ENCODE data around the gene POFUT2.
"Not testable (repeated sequence)": the region's sequence is repeated elsewhere in the genome, so short reads cannot be mapped to it uniquely, and the experiment has no call there.

POFUT2 gene

GRCh38 chr21:45326169-45326851 is 38.6 kb upstream of the POFUT2 start:
- DNase-seq: no peak

GRCh38 chr21:45325206-45326168 is 37.8 kb upstream of the POFUT2 start:
- DNase-seq: no peak

GRCh38 chr21:45324489-45325205 is 37.0 kb upstream of the POFUT2 start:
- no peak for DNase-seq

DNA sequence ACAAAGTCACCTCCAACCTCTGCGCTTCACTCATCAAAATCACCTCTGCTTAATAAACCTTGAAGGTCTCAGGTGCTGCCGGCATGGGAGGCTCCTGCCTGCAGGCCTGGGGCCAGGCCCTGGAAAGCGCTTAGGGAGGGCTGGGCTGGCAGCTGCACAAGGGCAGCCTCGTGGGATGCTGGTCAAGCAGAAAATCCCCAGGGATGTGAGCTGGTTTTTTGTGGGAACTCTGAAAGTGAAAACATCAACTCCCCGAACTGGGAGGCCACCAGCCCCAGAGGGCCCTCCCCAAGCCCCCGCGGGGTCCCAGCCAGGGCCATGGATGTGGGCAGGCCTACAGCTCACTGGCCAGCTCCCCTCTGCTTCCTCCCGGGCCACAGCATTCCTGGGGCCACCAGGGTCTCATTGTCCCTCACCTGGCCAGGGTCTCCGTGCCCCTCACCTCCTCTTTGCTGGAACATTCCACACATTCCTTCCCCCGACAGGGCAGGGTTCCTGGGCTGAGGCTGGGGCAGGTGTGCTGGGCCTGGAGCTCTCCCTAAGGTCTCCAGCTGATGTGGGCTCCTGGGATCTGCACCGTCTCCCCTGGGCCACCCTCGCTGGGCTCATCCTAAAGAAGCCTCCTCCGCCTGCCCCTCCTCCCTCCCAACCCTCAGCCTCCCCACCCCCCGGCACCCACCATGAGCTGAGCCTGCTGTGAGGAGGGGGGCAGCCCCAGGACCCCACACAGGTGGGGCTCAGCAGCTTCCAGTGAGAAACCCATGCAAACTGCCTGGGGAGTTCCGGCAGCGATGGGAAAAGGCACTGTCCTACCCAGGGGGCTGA is 36.0 kb upstream of the POFUT2 start:
- DNase-seq: no peak

DNA sequence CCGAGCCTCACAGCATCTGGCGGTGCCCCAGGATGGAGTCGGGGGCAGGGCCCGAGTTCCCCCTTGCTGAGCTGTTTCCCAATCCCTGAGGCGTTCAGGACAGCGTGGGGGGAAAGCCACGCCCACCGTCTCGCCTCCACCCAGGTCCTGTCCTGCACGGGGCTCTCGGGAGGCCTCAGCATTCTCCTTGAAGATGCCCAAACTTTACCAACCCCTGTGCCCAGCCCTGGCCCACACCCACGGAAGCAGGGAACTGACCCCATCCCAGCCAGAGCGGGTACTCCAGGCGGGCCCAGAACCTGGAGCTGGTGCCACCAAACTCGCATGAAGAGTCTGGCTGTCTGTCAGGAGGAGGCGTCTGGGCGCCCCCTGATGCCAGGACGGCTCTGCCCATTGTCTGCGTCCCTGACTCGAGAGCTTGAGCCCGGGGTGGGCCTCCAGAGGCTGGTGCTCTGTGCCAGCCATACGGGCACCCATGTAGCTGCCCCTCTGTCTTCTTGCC is 35.3 kb upstream of the POFUT2 start:
- DNase-seq: no peak

DNA sequence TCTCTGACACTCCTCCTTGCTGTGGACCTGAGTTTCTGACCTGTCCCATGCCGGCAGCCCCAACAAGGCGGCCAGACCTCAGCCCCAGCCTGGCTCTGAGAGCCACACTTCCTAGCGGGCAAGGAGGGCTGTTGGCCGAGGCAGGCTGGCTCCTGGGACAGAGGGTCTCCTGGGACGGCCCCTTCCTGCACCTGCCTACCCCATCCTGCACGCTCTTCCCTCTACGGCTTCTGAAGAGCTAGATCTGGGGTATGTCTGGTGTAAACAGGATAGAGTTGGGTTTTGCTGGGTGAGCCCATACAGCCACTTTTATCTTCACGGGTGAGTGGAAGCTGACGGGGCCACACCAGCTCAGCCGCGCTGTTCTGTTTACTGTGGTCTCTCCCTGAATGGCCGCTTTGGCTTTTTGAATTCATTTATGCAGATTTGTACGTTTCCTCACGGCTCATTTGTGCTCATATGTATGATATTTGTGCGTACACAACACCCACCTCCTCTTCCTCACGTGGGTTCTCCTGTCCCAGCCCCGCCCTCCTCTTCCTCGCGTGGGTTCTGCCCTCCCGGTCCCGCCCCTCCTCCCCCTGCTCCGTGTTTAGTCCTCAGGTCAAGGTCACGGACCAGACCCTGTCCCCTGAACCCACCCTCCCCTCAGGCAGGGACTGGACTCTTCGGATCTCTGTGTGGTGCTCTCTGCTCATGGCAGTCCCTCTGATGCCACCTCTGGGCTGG is 34.7 kb upstream of the POFUT2 start:
- DNase-seq: no peak

DNA sequence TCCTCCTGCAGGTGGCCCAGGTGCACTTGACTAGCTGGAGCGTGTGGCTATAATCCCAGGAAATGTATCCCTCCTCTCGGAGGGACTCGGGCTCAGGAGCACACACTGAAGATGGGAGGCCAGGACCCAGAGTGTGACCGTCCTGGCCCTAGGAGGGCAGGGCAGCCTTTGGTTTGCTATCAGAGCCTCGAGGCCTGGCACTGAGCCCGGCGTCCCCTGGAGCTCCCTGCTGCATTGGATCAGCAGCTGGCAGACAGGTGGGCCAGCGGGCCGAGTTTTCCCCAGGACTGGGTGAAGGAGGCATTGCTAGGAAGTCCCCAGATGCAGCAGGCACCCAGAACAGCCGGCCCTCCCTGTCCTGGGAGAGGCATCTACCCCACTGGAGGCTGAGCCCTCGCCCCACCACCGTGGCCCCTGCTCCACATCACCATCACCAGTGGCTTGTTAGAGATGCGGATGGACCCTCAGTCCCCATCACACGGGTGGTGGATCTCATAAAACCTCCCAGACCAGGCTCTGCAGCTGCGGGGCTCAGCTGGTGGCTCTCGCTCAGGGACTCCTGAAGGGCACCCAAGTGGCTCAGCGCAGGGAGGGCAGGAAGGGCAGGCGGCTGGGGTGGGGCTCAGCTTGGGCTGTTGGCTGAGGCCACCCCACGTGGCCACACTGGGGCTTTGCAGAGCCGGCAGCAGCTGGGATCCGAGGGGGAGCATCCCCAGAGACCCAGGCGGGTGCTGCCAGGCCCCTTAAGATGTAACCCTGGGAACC is 32.7 kb upstream of the POFUT2 start:
- DNase-seq: no peak

GRCh38 chr21:45319461-45320211 is 31.9 kb upstream of the POFUT2 start:
- no peak for DNase-seq

- DNase-seq: no peak
Measured at GRCh38 chr21:45318556-45319404, 31.1 kb upstream of the POFUT2 start.

GRCh38 chr21:45318146-45318555 is 30.5 kb upstream of the POFUT2 start:
- no peak for DNase-seq

GRCh38 chr21:45317398-45318145 is 29.9 kb upstream of the POFUT2 start:
- no peak for DNase-seq

DNA sequence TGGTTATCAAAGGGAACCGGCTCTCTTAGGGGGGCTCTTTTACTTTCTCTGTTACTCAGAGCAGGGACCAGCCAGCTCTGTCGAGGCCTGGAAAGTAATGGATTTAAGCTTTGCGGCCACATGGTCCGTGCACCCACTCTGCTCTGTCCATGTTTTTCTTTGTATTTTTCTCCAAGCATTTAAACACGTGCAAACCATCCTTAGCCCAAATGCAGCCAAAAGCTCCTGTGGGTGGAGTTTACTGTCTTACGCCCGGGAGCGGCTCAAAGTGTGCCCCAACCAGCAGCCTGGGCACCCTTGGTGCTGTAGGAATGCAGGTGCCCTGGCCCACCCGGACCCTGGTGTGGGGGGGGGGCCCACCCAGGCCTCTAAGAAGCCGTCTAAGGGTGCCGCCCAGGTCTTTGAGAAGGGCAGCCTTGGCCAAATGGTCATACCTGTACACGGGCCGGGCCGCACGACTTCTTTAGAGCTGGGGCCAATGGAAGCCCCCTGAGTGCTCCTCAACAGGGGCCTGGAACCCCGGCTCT is 29.2 kb upstream of the POFUT2 start:
- DNase-seq: no peak

DNA sequence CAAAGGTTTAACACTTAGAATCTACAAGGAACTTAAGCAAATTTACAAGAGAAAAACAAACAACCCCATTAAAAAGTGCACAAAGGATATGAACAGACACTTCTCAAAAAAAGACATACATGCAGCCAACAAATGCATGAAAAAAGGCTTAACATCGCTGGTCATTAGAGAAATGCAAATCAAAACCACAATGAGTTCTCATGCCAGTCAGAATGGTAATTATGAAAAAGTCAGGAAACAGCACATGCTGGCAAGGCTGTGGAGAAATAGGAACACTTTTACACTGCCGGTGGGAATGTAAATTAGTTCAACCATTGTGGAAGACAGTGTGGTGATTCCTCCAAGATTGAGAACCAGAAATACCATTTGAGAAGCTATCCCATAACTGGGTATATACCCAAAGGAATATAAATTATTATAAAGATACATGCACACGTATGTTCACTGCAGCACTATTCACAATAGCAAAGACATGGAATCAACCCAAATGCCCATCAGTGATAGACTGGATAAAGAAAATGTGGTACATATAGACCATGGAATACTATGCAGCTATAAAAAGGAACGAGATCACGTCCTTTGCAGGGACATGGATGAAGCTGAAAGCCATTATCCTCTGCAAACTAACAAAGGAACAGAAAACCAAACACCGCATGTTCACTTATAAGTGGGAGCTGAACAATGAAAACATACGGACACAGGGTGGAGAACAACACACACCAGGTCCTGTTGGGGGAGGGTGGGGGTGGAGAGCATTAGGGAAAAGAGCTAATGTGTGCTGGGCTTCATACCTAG is 28.2 kb upstream of the POFUT2 start:
- DNase-seq: not testable (repeated sequence)

GRCh38 chr21:45313682-45314081 is 26.0 kb upstream of the POFUT2 start:
- DNase-seq: no peak

- no peak for DNase-seq
Measured at GRCh38 chr21:45313015-45313414, 25.3 kb upstream of the POFUT2 start.

- DNase-seq: no peak
Measured at GRCh38 chr21:45312296-45312695, 24.6 kb upstream of the POFUT2 start.

DNA sequence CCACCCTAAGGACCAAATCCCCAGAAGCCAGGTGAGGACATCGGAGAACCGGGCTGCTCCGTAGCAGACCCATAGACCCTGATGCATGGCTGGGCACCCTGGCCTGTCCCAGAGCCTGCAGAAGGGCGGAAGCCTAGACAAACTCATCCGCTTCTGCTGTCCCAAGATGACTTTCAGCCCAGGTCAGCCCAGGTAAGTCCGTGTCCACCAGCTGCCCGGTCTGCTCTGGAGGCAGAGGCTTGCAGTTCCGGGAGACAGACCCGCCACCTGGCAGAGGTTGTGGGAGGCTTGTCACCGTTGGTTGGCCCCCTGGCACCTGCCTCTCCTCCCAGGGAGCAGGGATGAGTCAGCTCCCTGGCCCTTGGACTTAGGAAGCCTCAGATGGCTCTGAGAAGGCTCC is 22.8 kb upstream of the POFUT2 start:
- DNase-seq: no peak
